NCI-H446 treated with DMSO at 0.1 percent for 48 hours (cell line): ENCODE data around the gene ZNF385D.

Experiments
- DNase-seq: peaks from one replicate; lab custom pipeline; 2025; lab: John Stamatoyannopoulos, UW

The ZNF385D gene

GRCh38 chr3:21747966-21748555, 2.9 kb downstream of the ZNF385D start:
- DNase-seq, result no peak

- DNase-seq, result peak; percentile 45
Measured at GRCh38 chr3:21747376-21747775, 3.6 kb downstream of the ZNF385D start.

- no peak for DNase-seq
Measured at GRCh38 chr3:21745966-21746365, 5.0 kb downstream of the ZNF385D start.

- DNase-seq, result no peak
Measured at GRCh38 chr3:21744793-21745192, 6.2 kb downstream of the ZNF385D start.

- no peak for DNase-seq
Measured at GRCh38 chr3:21738935-21739702, 11.9 kb downstream of the ZNF385D start.

GRCh38 chr3:21738283-21738682, 12.7 kb downstream of the ZNF385D start:
- no peak for DNase-seq

- no peak for DNase-seq
Measured at GRCh38 chr3:21734746-21735145, 16.3 kb downstream of the ZNF385D start.

GRCh38 chr3:21729888-21730459, 21.0 kb downstream of the ZNF385D start:
- no peak for DNase-seq

GRCh38 chr3:21729331-21729730, 21.7 kb downstream of the ZNF385D start:
- no peak for DNase-seq

GRCh38 chr3:21722768-21723167, 28.2 kb downstream of the ZNF385D start:
- DNase-seq, result no peak

GRCh38 chr3:21722301-21722700, 28.7 kb downstream of the ZNF385D start:
- no peak for DNase-seq

GRCh38 chr3:21718943-21719591, 31.9 kb downstream of the ZNF385D start:
- no peak for DNase-seq

GRCh38 chr3:21718161-21718765, 32.7 kb downstream of the ZNF385D start:
- peak; percentile 62 for DNase-seq

- no peak for DNase-seq
Measured at GRCh38 chr3:21715662-21716061, 35.3 kb downstream of the ZNF385D start.

GRCh38 chr3:21705769-21706168, 45.2 kb downstream of the ZNF385D start:
- peak; percentile 68 for DNase-seq

- DNase-seq, result no peak
Measured at GRCh38 chr3:21704796-21705195, 46.2 kb downstream of the ZNF385D start.

- no peak for DNase-seq
Measured at GRCh38 chr3:21703291-21703690, 47.7 kb downstream of the ZNF385D start.

GRCh38 chr3:21697707-21698106, 53.3 kb downstream of the ZNF385D start:
- DNase-seq, result no peak

- no peak for DNase-seq
Measured at GRCh38 chr3:21694506-21694905, 56.5 kb downstream of the ZNF385D start.

GRCh38 chr3:21691036-21691435, 60.0 kb downstream of the ZNF385D start:
- no peak for DNase-seq

GRCh38 chr3:21682206-21682605, 68.8 kb downstream of the ZNF385D start:
- no peak for DNase-seq

GRCh38 chr3:21673393-21673792, 77.6 kb downstream of the ZNF385D start:
- no peak for DNase-seq
